Measurements from ENCODE around the gene FHIT. TPM values are rescaled to one million over a fixed set of nuclear protein-coding genes. Genes with fewer than 3 reads are reported as not detected.

FHIT gene
- polyA plus RNA-seq, 1 donor, result 5.5 TPM

DNA sequence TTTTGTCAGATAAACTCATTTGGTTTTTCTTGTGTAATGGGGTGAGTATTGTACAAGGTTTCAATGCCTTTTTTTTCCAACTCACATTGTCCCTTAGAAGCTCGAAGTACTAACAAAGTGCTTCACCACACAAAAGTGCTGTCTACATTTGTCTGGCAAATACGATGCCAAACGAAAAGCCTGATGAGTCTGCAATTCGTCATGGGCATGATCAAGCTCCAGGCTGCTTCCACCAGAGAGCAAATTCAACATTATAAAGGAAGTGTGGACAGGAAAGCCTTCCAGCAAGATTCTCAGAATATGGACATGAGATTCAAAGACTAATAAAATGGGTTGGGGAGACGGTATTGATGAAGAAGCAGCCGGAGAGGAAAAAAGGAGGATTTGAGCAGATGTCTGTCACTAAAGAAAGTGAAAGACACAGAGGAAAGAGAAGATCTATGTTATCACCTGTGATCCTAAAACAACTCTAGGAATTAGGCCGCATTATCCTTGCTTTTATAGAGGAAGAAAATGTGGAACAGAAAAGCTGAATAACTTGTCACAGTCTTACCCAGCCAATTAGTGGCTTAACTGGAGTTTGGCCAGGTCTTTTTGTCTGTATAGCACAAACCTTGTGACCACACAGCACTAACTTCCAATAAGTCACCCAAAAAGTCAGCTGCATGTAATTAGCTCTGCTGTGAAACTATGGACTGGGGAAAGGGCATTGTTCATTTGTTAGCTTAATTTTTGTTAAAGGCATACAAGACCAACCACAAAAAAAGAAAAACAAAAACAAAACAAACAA lies 494.8 kb downstream of the FHIT start:
- DNase-seq, result no peak

DNA sequence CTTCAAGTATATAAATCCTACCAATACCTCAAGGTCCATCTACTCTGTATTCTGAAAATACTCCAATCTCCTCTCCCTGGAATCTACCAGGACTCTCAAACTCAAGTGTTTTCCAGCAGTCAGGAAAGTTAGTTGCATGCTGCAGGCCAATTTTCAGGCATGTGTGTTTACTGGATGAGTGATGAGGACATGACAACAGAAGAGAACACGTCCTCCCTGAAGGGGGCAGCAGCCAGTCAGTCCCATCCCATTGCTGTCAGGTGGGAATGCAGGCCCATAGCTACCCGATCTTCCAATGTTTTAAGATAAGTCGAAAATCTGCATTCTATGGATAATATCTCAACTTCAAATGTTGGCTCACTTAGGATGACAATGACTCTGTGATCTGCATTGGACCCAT lies 496.2 kb downstream of the FHIT start:
- DNase-seq, result no peak

DNA sequence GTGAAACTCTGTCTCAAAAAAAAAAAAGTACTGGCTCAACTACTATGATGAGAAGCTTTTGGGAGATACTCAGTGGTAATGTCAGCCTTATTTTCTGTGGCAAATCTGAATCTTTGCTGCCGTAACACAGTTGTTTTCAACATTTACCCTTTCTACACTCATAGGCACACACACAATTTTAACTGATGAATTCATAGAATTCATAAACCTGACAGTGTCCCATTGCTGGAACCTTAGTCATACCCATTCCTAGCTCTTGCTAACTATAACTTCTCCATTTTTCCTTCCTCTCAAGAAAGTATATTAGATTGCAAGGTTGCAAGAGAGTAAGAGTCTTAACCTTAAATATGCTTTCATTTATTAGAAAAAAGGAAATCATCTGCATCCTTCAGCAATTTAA lies 496.6 kb downstream of the FHIT start:
- DNase-seq, result no peak

DNA sequence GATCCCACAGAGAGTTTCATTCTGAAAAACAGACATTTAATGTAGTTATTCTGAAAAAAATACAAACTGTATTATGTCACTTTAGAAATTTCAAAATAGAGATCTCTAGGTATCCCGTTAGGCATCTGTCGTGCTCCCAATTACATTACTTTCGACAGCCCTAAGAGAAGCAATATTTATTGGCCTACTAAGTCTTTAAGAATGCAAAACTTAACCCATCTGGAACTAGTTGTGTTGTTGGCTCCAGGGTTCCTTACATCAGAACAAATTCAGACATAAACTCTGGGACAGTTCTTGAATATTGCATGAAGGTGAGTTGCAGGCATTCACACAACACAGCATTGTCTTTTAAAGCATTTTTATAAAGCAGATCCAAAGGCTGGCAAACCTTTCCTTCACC lies 498.4 kb downstream of the FHIT start:
- DNase-seq, result no peak

DNA sequence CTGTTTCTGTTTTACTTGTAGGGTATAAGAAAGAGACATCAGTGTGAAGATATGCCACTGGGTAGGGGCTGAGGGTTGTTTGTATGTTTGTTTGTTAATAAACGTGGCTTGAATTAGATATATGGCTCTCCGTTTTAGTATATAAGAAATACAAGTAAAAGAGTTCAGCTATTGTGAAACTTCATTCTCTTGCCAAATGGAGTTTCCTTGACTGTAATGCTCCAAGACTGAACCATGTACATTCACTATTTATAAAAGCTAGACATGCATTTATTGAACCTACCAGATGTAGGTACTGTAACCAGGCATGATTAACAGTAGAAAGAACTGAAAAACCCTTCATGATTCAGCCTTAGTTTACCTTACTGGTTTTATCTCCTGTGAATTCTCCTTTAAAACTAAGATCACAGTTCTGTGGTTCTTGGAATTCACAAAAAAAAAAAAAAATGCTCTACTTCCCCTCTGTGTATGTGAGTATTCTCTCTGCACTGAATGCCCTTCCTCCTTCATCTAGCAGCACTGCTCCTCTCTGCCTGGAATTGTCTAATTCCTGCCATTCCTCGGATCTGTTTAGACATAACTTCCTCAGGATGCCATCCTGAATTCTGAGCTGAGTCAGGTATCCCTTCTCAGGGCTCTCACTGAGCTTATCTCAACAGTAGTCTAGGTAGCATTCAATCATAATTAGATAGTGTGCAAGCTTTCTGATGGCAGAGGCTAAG lies 504.4 kb downstream of the FHIT start:
- DNase-seq, result no peak

DNA sequence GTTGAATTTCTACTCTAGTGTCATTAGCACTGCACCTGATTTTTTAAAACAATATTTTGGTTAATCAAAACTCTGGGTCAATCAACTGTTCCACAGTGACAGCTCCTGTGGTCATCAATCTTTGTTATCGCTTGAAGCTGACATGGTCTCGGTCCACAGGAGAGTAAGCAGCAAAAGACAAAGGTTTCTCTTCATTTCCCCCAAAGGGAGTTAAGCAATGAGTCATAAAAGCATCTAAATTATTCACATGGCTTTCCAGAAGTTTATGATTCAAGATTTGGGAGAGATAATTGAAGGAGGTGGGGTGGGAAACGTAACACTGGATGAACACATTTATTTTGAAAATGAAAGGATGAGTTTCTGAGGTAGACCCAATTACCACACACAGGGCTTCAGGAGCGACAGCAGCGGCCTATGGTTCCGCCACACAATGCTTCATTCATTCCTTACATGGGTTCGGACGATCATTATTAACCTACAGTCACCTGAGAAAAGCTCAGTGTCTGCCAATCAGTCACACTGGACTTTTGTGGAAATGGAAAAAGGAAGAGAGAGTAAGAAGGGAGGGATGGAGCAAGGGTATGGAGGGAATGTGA lies 505.1 kb downstream of the FHIT start:
- no peak for DNase-seq

DNA sequence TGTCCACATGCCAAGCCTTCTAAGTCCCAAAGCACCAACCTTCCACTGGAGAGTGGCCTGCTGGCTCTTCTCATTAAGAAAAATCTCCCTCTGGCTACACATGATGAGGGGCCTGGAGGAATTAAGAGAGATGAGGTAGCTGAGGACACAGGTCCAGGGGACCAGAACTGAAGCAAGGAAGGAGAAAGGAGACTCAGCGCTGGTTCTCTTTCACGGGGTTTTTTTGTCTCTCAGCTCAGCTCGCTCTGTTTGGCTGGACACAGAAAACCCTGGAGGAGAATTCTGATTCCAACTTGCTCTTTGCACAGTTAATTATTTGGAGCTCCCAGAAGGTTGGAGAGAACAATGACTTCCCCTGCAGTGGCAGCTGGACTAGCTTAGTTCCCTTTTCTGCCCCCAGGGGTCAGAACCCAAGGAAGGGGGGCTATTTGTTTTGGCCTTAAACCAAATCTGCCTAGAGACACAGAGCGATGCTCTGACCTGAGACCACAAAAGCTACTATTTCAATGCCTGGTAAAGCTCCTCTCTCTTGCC lies 507.6 kb downstream of the FHIT start:
- DNase-seq, result peak; percentile 49

DNA sequence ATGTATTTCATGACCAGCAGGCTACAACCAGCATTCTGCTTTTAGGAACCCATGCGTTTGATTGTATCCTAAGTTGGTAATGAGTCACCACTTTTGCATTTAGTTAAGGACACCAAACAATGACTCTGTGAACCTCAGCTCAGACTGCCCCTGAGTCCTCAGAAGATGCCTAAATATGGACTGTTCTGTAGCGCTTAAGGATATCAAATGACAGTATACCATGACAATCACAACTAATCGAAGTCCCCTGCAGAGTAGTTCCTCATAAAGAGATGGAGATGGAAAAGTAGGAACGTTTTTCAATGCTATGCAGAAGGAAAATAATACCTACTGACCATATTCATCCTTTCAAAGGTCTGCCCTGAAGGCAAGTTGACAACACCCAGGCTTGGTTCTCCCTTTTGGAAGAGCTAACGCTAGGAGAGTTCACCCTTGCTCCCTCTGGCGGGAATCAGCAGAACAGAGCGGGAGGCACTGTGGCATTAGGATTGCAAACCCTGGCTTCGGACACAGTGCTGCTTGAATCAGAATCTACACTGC lies 508.6 kb downstream of the FHIT start:
- DNase-seq, result no peak

DNA sequence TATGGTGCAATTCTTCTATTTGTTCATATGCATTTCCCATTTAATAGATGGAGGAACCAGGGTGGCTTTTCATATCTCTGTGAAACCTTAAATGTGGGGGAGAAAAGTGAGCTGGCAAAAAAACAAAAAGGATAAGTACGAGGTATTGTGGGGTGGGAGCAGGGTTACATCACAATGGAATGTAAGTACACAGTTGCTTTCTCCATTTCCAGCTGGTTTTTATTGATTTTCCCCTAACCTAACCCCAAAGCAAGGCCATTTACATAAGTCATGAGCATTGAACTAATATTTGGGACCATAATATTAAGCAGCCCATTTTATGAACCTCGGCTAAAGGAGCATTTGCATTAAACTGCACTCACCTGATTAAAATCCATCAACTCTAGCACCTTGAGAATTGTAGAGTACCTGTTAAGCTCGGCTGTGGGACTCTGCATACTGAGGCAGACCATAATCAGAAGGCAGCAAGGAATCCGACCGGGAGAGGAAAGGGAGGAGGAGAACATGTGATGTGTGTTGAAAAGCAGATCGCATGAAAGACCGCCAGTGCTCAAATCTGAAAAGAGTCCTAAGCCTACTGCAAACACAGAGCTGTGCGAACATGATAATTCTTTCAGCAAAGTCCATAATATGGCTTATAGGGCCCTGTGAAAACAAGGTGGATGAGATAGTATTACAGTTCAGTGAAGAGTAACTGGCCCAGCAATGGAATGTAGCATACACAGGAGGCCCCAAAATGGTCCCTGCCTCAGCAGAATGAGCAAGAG lies 513.4 kb downstream of the FHIT start:
- DNase-seq, result no peak

DNA sequence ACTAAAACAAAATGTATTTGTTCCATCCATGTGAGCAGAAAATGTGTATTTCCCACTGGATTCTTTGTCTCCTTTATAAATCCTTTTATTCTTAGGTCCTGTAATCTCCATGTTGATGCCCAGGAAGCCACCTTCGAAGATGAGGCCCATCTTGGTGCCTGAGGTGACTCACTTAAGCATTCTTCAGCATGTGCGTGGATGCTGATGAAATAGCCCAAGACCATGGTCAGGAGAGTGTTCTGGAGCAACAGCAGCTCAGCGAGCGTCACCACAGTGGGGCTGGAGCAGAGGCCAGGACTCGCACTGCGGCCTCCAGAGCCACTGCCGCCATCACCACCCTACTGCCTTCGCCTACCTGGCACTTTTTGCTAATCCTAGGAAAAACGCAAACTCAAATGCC lies 520.9 kb downstream of the FHIT start:
- no peak for DNase-seq

DNA sequence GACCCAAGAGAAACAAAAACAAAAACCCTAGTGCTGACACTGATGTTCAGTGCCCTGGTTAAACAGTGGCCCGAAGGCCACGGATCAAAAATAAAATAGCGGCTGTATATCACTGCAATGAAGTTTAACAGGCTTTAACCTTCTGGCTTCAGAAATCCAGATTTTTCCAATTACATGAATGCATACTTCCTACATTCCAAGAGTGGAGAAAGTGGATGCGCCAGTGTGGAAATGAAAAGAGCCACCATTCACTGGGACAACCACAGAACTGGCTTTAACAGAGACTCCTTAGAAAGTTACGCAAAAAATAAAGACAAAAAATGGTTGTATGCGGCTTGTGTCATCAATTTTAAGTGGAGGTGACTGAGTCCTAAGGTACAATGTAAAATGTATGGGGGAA lies 522.2 kb downstream of the FHIT start:
- DNase-seq, result no peak

DNA sequence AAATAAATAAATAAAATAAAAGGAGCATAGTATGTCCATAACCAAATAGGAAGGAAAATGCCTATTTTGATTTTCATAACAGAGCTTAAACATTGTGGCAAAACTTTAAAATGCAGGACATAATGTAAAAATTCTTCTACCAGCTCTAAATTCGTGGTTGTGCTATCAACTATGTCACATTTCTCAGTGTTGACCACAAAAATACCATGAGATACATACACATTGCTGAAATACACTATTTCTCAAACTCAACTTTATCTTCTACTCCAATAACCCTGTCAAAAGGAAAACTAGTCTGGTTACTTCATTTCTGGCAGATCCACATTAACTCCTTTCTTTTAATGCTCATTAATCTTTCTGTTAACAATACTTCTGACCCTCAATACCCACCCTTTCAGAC lies 523.2 kb downstream of the FHIT start:
- no peak for DNase-seq

DNA sequence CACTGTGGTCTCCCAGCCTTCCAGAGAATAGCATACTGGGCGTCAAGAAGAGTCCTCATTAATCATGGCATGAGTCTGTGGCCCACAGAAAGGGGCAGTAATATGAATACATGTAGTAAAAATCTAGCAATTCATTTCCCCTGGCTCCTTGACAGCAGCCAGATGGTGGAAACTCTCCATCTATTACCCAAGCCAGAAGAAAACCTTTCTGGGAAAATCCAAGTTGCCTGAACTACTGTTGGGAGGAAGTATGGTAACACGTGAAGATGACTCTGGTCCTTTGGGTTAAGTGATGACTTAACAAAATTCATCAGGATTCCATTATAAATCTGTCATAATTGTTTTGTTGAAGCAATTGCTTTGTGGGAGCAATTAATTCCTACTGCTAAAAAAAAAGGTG lies 530.5 kb downstream of the FHIT start:
- DNase-seq, result no peak

DNA sequence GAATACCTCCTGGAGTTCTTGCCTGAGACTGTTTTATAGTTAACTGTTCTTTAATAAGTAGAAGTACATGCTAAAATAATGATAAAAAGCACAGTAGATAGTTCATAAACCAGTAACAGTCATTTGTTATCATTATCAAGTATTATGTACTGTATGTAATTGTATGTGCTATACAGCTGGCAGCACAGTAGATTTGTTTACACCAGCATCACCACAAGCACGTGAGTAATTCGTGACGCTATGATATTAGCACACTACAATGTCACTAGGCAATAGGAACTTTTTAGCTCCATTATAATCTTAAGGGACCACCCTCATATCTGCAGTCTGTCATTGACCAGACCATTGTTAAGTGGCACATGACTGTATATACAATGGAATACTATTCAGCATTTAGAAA lies 534.7 kb downstream of the FHIT start:
- no peak for DNase-seq

DNA sequence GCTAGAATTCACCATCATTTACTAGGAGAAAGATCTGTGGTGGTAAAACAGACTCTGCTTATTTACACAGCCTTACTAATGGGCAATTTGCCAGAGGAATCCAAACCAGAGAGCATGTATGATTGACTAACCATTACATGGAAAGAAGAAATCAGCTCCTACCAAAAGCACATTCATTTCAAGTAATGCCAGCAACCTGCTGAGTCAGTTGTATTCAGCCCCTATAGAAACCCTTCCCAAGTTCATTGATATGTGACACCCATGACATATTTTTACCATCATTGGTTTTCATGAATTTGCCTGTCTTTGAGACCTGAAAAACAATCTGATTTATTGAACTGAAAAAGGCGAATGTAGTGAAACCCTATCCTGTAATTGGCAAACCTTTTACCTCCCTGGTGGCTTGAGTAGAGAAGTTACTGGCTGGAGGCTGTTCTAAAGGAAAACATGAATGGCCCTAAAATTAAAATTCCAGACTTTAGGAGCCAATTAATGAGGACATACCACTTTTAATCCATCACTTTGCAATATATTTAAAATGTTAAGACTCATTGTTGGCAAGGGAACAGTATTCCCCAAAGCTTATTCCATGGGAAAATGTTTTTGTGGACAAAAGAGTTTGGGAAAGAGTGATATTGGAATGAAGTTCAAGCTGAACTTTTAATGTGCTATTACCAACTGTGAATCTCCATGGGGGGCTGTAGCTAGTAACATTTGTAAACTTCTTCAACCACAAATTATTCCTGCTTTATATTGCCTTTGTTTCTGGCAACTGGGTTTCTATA lies 542.9 kb downstream of the FHIT start:
- no peak for DNase-seq

DNA sequence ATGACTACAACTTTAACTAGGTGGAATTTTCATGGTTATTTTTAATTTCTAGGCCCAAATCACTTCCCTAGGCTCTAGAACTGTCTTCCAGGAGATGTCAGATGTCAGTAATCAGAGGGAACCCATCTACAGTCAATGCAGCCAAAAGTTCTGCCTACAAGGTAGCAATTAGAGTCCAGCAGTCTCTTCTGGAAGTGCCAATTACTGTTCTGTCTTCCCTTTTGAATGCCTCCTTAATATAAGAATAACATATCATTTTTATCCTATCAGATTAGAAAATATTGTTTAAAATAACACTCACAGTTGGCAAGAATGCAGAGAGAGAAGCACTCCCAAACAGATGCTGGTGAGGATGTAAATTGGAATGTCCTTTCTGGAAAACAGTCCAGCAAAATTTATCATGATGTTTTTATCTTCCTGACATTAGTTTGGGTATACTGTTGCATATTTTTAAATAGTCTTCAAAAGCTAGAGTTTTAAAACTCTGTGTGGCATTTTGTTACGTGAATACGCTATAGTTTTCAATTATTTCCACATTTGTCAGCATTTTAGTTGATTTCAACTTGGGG lies 543.7 kb downstream of the FHIT start:
- DNase-seq, result no peak

DNA sequence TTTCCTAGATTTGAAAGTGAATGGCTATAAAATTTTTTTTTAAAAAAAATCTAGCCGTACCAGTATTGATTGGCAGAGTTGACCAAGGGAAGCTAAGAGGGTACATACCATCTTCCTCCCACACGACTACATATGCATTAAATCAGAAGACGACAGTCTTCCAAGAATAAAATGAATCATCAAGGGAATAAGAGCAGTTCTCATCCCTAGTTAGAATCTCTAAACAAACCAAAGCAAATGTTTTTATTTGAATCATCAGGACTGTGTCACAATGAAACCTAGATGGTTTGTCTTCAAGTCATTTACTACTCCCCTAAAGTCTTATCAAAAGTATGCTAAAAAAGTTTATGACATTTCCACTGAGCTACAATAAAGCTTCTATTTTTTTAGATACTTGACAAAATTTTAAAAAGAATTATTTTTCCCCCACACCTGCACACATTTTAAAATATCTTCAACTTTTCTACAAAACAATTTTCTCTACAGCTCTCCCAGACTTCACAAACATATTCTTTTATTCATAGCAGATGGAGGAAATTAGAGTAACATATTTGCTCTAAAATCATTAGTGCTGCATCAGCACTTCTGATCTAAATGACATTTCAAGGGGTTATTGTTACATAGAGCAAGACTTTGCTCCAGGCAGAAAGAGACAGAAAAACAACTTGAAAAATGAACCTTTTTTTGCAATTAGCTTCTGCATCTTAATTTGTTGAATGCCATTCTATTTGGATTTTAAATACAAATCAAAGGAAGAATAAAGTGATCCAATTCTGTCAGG lies 547.1 kb downstream of the FHIT start:
- DNase-seq, result no peak

DNA sequence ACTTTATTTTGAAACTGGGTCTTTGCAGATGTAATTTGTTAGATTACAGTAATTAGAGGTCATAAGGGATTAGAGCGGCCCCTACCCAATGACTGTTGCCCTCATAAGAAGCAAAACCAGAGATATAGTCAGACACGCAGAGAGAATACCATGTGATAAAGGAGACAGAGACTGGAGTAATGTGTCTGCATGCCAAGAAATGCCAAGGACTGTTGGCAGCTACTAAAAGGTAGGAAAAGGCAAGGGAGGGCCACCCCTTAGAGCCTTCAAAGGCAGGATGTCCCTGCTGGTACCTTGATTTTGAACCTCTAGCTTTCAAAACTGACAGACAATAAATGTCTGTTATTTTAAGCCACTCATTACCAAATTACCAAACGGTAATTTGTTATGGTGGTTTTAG lies 548.2 kb downstream of the FHIT start:
- DNase-seq, result no peak

DNA sequence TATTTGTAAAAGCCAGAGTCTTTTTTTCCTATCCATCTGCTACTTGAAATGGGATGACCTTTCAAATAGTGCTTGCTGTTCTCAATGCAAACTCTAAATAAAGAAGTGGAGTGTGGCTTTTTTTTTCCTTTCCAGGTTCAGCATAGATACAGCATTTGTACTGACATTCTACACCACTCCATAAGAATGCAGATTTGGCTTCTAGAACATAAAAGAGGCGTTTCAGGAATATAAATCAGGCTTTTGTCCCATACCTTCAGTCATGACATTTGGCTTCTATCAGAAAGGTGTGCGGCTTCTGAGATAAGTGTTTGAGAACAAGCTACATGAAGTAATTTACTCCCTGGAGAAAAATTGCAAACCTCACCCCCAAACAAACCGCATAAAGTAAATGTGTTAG lies 553.1 kb downstream of the FHIT start:
- no peak for DNase-seq

DNA sequence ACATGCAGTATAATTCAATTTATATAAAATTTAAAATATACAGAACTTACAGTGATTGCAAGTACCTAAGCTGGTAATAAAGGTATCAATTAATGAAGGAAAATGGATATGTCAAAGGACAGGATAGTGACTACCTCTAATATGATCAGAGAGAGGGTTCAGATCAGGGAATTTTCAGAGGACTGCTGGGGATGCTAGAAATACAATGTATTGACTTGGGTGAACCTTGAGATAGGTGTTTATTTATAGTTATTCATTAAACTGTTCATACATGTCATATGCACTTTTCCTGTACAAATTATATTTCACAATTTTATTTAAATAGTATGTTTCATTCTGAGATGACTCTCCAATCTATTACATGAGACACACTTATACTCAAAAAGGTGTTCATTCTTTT lies 554.1 kb downstream of the FHIT start:
- DNase-seq, result no peak
